H1 (cell line): Measurements from ENCODE around the gene SPRN.

ENCODE experiments used
- HDAC2 ChIP-seq, 2 experiments: fragments of 300-600 bp in 1 of 2; sonication (generic) in 1 of 2; IDR thresholded peaks; 2 replicates each; pipeline ENCODE4 v1.6.1; 2011 to 2012; ENCODE audit warnings: low read depth in 2 of 2, low read length in 2 of 2, mild to moderate bottlenecking in 2 of 2, moderate library complexity in 2 of 2, borderline replicate concordance in 1 of 2, inconsistent platforms in 1 of 2
- POU5F1 ChIP-seq: IDR thresholded peaks from 2 replicates; pipeline ENCODE4 v1.6.1; 2011; ENCODE audit warnings: low read depth, mild to moderate bottlenecking, low read length, moderate library complexity

DNA sequence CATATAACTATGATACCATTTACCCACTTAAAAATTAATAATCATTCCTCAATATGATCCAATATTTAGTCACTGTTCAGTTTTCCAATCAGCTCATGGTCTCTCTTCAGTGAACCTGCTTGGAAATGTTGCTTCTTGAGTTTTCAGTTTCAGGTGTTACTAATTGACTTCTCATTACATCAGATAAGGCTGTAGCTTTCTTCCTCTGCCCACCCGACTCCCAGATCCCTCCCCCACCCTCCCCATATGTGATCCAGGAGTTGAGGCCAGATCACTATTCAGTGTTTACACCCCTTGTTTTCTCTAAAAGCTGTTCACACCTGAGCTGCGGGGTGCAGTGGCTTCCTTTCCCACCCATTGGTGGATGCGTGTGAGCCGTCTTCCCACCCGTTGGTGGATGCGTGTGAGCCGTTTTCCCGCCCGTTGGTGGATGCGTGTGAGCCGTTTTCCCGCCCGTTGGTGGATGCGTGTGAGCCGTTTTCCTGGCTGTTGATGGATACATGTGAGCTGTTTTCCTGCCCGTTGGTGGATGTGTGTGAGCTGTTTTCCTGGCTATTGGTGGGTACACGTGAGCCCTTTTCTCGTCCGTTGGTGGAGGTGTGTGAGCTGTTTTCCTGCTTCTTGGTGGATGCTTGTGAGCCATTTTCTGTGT, 33.7 kb downstream of the SPRN start:
- TF ChIP-seq HDAC2 (IDR thresholded peaks at IDR 0.05; ENCODE audit: borderline replicate concordance in 1 of 2, low read depth in 2 of 2, low read length in 2 of 2) (no peak), POU5F1 (no peak)
